SU-DHL-6 (cell line): ENCODE results near the gene MBOAT1.

Experiments used
- H2AFZ ChIP-seq: fragments of 200-600 bp; sonication (generic); 2 replicates; pipeline ENCODE4 v1.6.1; 2014; ENCODE audit warnings: low read depth, mild to moderate bottlenecking, moderate library complexity, mixed read lengths, antibody characterized with exemption, low read length; ENCODE audit not compliant: severe bottlenecking
- H3F3A ChIP-seq: fragments of 200-600 bp; shearing (Covaris generic); 2 replicates; pipeline ENCODE4 v1.6.0; 2016; ENCODE audit warnings: antibody characterized with exemption, mild to moderate bottlenecking; ENCODE audit not compliant: insufficient read depth
- H3K27ac ChIP-seq: fragments of 200-600 bp; sonication (generic); 2 replicates; pipeline ENCODE4 v1.5.1; 2016; ENCODE audit warnings: low read depth, mild to moderate bottlenecking, low read length, moderate library complexity, mixed read lengths
- H3K27me3 ChIP-seq: fragments of 200-600 bp; sonication (generic), shearing (Covaris generic); 2 replicates; pipeline ENCODE4 v1.6.0; 2014; ENCODE audit warnings: mild to moderate bottlenecking, low read length
- H3K36me3 ChIP-seq: fragments of 200-600 bp; sonication (generic); 2 replicates; pipeline ENCODE4 v1.6.1; 2014; ENCODE audit warnings: mild to moderate bottlenecking, low read length, mixed read lengths
- H3K4me2 ChIP-seq: fragments of 300-600, 200-600 bp; shearing (Covaris generic), sonication (generic); 2 replicates; pipeline ENCODE4 v1.6.0; 2014; ENCODE audit warnings: low read length, low read depth, mild to moderate bottlenecking; ENCODE audit not compliant: poor library complexity, severe bottlenecking
- H3K4me3 ChIP-seq: fragments of 200-600 bp; sonication (generic); 2 replicates; pipeline ENCODE4 v1.5.1; 2014; ENCODE audit warnings: antibody characterized with exemption, low read length, mild to moderate bottlenecking, mixed read lengths; ENCODE audit not compliant: insufficient read depth, poor library complexity, severe bottlenecking
- H3K79me2 ChIP-seq: fragments of 200-600 bp; sonication (generic); 2 replicates; pipeline ENCODE4 v1.6.1; 2014; ENCODE audit warnings: mild to moderate bottlenecking, low read length, moderate library complexity; ENCODE audit not compliant: insufficient read depth
- H3K9ac ChIP-seq: fragments of 200-600 bp; sonication (generic); 2 replicates; pipeline ENCODE4 v1.7.0; 2014; ENCODE audit warnings: mild to moderate bottlenecking, low read length
- H3K9me2 ChIP-seq: fragments of 200-600 bp; sonication (generic); replicated peaks from 2 replicates; pipeline ENCODE4 v1.6.1; 2014; ENCODE audit warnings: low read length; ENCODE audit not compliant: insufficient read depth
- H3K9me3 ChIP-seq: fragments of 200-600 bp; sonication (generic); 2 replicates; pipeline ENCODE4 v1.6.1; 2014; ENCODE audit warnings: low read length, mixed read lengths; ENCODE audit not compliant: insufficient read depth
- H4K20me1 ChIP-seq: fragments of 200-600 bp; sonication (generic); 2 replicates; pipeline ENCODE4 v1.6.1; 2014; ENCODE audit warnings: low read depth, mild to moderate bottlenecking, antibody characterized with exemption, low read length, moderate library complexity, mixed read lengths
- EZH2phosphoT487 ChIP-seq: fragments of 200-600 bp; sonication (generic), shearing (Covaris generic); conservative IDR thresholded peaks from 2 replicates; pipeline ENCODE4 v1.6.1; 2018; ENCODE audit warnings: mild to moderate bottlenecking, antibody characterized with exemption, low read length, moderate library complexity, mixed read lengths
- TF ChIP-seq, protein P1 (sequence below): fragments of 200-600 bp; sonication (generic); IDR thresholded peaks from one replicate; pipeline ENCODE4 v1.5.1; 2017; ENCODE audit warnings: antibody characterized with exemption, mild to moderate bottlenecking, low read length, moderate library complexity; ENCODE audit not compliant: insufficient read depth, poor library complexity, severe bottlenecking

The MBOAT1 gene

DNA sequence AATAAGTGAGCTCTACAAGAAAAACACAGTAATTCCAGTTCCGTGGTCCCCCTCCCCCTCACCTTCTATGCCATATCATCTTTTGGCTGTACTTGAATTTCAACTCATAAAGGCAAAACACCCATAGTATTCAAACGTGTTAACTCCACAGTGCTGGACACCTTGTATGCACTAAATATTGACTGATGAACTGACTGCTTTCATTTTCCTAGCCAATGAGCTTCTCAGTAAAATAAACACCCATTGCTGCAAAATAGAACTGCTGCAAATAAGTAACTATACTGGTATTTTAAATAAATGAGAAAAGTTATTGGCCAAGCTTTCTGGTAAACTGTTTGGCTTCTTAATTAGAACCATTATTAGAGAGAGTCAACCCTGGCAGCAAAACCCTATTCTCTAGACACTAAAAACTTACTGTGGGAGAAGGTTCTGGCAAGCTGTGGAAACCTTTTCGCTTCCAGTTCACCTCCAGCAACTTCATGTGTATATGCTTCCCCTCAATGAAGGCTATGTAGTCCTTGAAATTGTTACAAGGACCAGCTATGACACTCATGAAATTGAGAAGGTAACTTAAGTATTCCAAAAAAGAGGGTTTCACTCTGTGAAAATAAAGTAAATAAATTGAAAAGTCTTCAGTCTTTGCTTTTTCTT, 86.0 kb downstream of the MBOAT1 start:
- Histone ChIP-seq H3K79me2 (no peaks in the 10 kb centered on the region), H3K4me2 (no peak overlapping the region), H4K20me1 (no peaks in the 10 kb centered on the region), H3K27ac (no peak overlapping the region), H2AFZ (no peak overlapping the region), H3K9me2 (no peaks in the 10 kb centered on the region), H3K9me3 (no peaks in the 10 kb centered on the region), H3K4me3 (no peak overlapping the region), H3F3A (no peaks in the 10 kb centered on the region), H3K9ac (no peak overlapping the region), H3K27me3 (no peaks in the 10 kb centered on the region), H3K36me3 (no peaks in the 10 kb centered on the region)
- TF ChIP-seq EZH2phosphoT487, result no peak
- TF ChIP-seq, protein P1, sequence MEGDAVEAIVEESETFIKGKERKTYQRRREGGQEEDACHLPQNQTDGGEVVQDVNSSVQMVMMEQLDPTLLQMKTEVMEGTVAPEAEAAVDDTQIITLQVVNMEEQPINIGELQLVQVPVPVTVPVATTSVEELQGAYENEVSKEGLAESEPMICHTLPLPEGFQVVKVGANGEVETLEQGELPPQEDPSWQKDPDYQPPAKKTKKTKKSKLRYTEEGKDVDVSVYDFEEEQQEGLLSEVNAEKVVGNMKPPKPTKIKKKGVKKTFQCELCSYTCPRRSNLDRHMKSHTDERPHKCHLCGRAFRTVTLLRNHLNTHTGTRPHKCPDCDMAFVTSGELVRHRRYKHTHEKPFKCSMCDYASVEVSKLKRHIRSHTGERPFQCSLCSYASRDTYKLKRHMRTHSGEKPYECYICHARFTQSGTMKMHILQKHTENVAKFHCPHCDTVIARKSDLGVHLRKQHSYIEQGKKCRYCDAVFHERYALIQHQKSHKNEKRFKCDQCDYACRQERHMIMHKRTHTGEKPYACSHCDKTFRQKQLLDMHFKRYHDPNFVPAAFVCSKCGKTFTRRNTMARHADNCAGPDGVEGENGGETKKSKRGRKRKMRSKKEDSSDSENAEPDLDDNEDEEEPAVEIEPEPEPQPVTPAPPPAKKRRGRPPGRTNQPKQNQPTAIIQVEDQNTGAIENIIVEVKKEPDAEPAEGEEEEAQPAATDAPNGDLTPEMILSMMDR, result no peak

DNA sequence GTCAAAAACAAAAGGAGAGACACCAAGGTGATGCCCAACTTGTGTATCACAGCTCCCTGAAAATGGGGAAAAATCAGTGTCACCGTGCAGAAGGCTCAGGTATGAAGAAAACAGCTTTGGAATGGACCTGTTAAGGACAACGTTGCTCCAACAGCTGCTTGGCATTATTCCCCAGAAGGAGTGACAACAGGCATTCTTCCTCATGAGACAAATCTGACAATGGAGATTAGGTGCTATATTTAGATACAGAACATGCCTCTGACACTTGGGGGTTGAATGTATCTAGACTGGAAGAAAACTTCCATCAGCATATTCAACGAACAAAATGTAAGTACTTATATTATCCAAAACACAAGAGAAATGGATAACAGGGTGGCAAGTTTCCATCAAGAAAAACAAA, 87.7 kb downstream of the MBOAT1 start:
- H3K9me2 ChIP-seq, result no peaks in the 10 kb centered on the region
- TF ChIP-seq, protein P1, result no peak
- TF ChIP-seq EZH2phosphoT487, result no peak
- no peaks in the 10 kb centered on the region for H3K79me2 ChIP-seq
- no peak overlapping the region for H2AFZ ChIP-seq
- H3K9ac ChIP-seq, result no peak overlapping the region
- H3K27me3 ChIP-seq, result no peaks in the 10 kb centered on the region
- no peaks in the 10 kb centered on the region for H3K9me3 ChIP-seq
- H3K27ac ChIP-seq, result no peak overlapping the region
- H3K4me2 ChIP-seq, result no peak overlapping the region
- H3K36me3 ChIP-seq, result no peaks in the 10 kb centered on the region
- no peaks in the 10 kb centered on the region for H3F3A ChIP-seq
- H3K4me3 ChIP-seq, result no peak overlapping the region
- no peaks in the 10 kb centered on the region for H4K20me1 ChIP-seq

DNA sequence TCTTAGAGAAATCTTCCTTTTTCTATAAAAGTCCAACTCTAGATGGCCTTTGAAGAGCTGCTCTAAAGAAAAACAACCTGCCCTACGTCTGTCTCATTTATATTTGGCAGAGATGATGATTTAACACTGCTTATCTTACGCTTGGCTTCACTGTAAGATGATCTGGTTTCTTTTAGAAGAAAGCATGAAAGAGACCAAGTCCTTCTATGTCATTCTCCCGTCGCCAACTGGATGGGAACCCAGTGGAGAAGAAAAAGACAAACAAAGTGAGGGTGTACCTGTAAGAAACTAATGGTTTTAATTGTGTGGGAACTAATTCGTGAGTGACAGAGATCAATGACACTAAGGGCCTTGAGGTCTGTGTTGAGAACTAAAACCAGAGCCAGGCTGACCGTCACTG, 92.8 kb downstream of the MBOAT1 start:
- Histone ChIP-seq H4K20me1 (no peaks in the 10 kb centered on the region), H3K79me2 (no peaks in the 10 kb centered on the region), H3F3A (no peaks in the 10 kb centered on the region), H2AFZ (no peak overlapping the region), H3K27ac (no peak overlapping the region), H3K36me3 (no peaks in the 10 kb centered on the region), H3K9me3 (no peaks in the 10 kb centered on the region), H3K4me3 (no peak overlapping the region), H3K4me2 (no peak overlapping the region), H3K9me2 (no peaks in the 10 kb centered on the region), H3K27me3 (0 out of 2 replicates have a peak, but pooled peaks cover 4% of the 10 kb centered on the region), H3K9ac (no peak overlapping the region)
- TF ChIP-seq, protein P1, result no peak
- no peak for TF ChIP-seq EZH2phosphoT487
